Measurements from ENCODE around the gene DCUN1D2.

The DCUN1D2 gene

GRCh38 chr13:113518076-113518803 lies 27.7 kb upstream of the DCUN1D2 start:
- no peak for DNase-seq

- DNase-seq: no peak
Observed at GRCh38 chr13:113514847-113515246, 24.3 kb upstream of the DCUN1D2 start.

- DNase-seq: no peak
Observed at GRCh38 chr13:113513761-113514160, 23.2 kb upstream of the DCUN1D2 start.

- no peak for DNase-seq
Observed at GRCh38 chr13:113511361-113511760, 20.9 kb upstream of the DCUN1D2 start.

GRCh38 chr13:113510871-113511270 lies 20.4 kb upstream of the DCUN1D2 start:
- DNase-seq: no peak

- DNase-seq: no peak
Observed at GRCh38 chr13:113509989-113510388, 19.5 kb upstream of the DCUN1D2 start.

- DNase-seq: no peak
Observed at GRCh38 chr13:113508521-113509254, 18.2 kb upstream of the DCUN1D2 start.

GRCh38 chr13:113507505-113508345 lies 17.2 kb upstream of the DCUN1D2 start:
- no peak for DNase-seq

GRCh38 chr13:113506871-113507388 lies 16.4 kb upstream of the DCUN1D2 start:
- no peak for DNase-seq

- DNase-seq: no peak
Observed at GRCh38 chr13:113506025-113506685, 15.6 kb upstream of the DCUN1D2 start.

GRCh38 chr13:113502686-113503085 lies 12.2 kb upstream of the DCUN1D2 start:
- no peak for DNase-seq

- DNase-seq: no peak
Observed at GRCh38 chr13:113500530-113501265, 10.2 kb upstream of the DCUN1D2 start.

GRCh38 chr13:113499936-113500335 lies 9.4 kb upstream of the DCUN1D2 start:
- DNase-seq: no peak

GRCh38 chr13:113498905-113499304 lies 8.4 kb upstream of the DCUN1D2 start:
- DNase-seq: no peak

GRCh38 chr13:113497217-113497616 lies 6.7 kb upstream of the DCUN1D2 start:
- no peak for DNase-seq

- no peak for DNase-seq
Observed at GRCh38 chr13:113495494-113496210, 5.1 kb upstream of the DCUN1D2 start.

GRCh38 chr13:113493315-113493951 lies 2.9 kb upstream of the DCUN1D2 start:
- no peak for DNase-seq

GRCh38 chr13:113491982-113492381 lies 1.5 kb upstream of the DCUN1D2 start:
- DNase-seq: no peak

- no peak for DNase-seq
Observed at GRCh38 chr13:113491418-113491883, 940 bp upstream of the DCUN1D2 start.

All from activated CD4-positive, alpha-beta T cell treated with anti-CD3 and anti-CD28 coated beads, Interleukin-2, amount 50 U/mL, for 48 hours (primary cell).